ENCODE data around the gene FOLR1. TPM values are rescaled to one million over a fixed set of nuclear protein-coding genes. Genes with fewer than 3 reads are reported as not detected.
"Not testable (repeated sequence)": the region's sequence is repeated elsewhere in the genome, so short reads cannot be mapped to it uniquely, and the experiment has no call there.

FOLR1 gene
- total RNA-seq, 1 experiment from 2014 or later: not detected

GRCh38 chr11:72181553-72181958 lies 10.4 kb upstream of the FOLR1 start:
- not testable (repeated sequence) for DNase-seq (ENCODE audit: low spot score)

DNA sequence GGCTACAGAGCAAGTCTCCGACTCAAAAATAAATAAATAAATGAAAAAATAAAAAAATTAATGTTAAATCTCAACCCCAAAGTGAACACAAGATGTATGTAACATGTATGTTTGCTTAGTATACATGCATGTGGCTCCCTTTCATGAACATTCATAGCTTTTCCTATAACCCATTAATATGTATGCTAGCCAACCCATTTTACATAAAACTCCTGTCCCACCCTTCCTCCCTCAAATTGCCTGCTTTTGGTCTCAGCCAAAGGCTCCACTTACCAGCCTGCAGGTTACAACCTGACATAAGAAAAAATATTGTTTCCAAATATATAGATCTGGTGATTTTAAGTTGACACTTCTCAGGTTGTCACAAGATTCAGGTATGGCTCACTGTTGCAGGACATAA lies 3.7 kb upstream of the FOLR1 start:
- DNase-seq (ENCODE audit: low spot score): no peak

- DNase-seq (ENCODE audit: low spot score): no peak
Observed at GRCh38 chr11:72189455-72190250, 2.3 kb upstream of the FOLR1 start.

DNA sequence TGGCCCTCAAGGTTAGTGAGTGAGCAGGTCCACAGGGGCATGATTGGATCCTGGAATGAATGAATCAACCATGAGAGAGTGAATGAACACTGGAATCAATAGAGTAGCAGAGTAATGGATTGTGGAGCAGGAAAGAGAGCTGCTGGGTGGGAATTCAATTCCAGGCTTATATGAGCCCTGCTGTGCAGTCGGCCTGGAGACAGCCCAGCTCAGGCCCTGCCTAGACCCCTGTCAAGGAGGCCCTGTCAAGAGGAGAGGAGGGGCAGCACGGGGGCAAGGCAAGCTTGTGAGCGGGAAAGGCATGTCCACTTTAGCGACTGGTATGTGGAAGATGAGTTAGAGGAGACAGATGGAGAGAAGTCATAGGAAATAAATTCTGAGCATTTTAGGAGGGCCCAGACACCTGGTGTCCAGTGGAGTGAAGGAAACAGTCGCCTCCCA lies 1.3 kb upstream of the FOLR1 start:
- no peak for DNase-seq (ENCODE audit: low spot score)

DNA sequence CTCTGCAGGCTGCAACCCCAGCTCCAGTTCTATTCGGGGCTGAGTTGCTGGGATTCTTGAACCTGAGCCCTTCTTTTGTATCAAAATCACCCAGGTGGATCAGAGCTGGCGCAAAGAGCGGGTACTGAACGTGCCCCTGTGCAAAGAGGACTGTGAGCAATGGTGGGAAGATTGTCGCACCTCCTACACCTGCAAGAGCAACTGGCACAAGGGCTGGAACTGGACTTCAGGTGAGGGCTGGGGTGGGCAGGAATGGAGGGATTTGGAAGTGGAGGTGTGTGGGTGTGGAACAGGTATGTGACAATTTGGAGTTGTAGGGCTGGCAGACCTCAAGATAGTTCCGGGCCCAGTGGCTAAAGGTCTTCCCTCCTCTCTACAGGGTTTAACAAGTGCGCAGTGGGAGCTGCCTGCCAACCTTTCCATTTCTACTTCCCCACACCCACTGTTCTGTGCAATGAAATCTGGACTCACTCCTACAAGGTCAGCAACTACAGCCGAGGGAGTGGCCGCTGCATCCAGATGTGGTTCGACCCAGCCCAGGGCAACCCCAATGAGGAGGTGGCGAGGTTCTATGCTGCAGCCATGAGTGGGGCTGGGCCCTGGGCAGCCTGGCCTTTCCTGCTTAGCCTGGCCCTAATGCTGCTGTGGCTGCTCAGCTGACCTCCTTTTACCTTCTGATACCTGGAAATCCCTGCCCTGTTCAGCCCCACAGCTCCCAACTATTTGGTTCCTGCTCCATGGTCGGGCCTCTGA lies 3.8 kb downstream of the FOLR1 start:
- no peak for DNase-seq (ENCODE audit: low spot score)

GRCh38 chr11:72201445-72201844 lies 9.5 kb downstream of the FOLR1 start:
- DNase-seq (ENCODE audit: low spot score): not testable (repeated sequence)

GRCh38 chr11:72202571-72202970 lies 10.6 kb downstream of the FOLR1 start:
- DNase-seq (ENCODE audit: low spot score): no peak

GRCh38 chr11:72203163-72203562 lies 11.2 kb downstream of the FOLR1 start:
- DNase-seq (ENCODE audit: low spot score): no peak

DNA sequence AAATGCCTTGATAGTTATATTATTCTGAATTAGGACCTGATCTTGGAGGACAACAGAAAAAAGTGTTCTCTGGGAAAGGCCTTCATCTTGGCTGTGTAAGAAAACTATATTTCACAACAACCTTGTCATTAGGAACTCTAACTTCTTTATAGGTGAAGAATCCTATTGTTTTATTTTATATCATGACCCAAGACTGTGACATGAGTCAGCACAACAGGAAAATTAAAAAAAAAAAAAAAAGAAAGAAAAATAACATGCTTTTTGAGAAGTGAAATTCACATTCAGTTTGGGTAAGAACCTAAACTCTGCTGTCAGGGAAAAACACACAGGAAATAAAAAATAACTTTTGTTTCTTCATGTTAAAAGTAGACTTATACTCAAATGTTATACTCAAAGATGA lies 12.9 kb downstream of the FOLR1 start:
- DNase-seq (ENCODE audit: low spot score): no peak

DNA sequence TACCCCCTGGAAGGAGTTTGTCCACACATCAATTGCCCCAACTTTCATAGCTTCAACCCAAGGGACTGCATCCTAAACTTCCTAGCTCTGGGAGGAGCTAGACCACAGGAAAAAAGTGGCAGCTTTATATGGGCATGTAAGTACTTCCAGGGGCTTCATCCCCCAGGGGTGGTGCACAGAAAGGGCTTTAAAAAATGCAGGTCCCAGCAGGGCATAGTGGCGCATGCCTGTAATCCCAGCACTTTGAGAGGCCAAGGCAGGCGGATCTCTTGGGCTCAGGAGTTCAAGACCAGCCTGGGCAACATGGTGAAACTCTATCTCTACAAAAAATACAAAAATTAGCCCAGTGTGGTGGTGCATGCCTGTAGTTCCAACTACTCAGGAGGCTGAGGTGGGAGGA lies 14.9 kb downstream of the FOLR1 start:
- not testable (repeated sequence) for DNase-seq (ENCODE audit: low spot score)

GRCh38 chr11:72208281-72208680 lies 16.3 kb downstream of the FOLR1 start:
- DNase-seq (ENCODE audit: low spot score): no peak

DNA sequence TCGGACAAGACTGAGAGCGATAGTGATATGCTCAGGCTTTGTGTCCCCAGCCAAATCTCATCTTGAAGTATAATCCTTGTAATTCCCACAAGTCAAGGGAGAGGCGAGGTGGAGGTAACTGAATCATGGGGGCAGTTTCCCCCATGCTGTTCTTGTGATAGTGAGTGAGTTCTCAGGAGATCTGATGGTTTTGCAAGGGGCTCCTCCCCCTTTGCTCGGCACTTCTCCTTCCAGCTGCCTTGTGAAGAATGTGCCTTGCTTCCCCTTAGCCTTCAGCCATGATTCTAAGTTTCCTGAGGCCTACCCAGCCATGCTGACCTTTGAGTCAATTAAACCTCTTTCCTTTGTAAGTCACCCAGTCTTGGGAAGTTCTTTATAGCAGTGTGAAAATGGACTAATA lies 17.2 kb downstream of the FOLR1 start:
- no peak for DNase-seq (ENCODE audit: low spot score)

DNA sequence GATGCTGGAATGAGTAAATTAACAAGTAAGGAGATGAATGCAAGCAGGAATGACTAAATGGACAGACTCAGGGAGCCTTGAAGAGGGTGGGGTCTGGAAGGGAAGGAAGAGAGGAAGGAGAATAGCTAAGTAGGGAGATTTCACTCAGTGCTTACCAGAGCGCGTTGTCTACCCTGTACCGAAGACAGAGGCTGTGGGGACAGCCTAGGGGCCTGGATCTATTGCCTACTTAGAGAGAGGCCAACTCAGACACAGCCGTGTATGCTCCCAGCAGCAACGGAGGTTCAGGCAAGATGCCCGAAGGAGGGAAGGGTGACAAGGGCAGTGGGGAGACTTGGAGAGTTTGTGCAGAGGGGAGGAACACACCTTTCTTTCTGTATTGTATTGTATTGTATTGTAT lies 24.7 kb downstream of the FOLR1 start, which contains the start of gene FOLR2:
Gene FOLR2 (plus strand): TSS at position 157 of the 400 bp plus-strand sequence. CDS start 1,791 bp downstream, outside the sequence.
- DNase-seq (ENCODE audit: low spot score): no peak

DNA sequence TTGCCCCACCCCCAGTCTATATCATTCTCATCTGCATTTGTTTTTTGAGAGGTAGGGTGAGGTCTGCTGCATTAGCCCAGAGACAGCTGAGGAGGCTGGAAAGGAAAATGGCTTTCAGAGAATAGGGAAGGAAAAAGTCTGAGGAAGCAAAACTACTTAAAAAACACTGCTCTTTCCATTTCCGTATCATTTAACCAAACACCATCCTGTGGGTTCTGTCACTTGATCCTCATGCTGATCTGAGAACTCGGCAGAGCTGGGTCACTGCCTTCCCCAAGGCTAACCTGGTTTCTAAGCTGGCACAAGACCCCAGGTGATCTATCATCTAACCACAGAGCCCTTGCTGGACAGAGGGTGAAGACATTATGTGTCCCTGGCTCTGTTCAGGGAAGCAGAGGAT lies 25.9 kb downstream of the FOLR1 start:
- DNase-seq (ENCODE audit: low spot score): no peak

DNA sequence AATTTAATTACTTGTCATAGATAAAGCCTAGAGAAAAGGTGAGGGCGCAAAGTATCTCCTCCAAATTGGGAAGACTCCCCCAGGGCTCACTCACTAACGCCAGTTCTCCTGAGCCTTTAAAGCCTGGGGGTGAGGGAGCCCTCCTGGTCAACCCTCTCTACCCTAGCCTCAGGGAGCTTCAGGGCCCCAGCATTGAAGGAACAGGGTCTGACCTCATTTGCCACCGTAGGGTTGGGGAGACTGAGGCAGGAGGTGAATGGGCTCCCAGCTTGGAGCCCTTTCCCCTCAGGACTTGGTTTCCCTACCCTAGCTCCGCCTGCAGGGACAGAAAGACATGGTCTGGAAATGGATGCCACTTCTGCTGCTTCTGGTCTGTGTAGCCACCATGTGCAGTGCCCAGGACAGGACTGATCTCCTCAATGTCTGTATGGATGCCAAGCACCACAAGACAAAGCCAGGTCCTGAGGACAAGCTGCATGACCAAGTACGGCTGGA lies 26.4 kb downstream of the FOLR1 start:
- DNase-seq (ENCODE audit: low spot score): no peak

- DNase-seq (ENCODE audit: low spot score): no peak
Observed at GRCh38 chr11:72220696-72221363, 28.9 kb downstream of the FOLR1 start.

DNA sequence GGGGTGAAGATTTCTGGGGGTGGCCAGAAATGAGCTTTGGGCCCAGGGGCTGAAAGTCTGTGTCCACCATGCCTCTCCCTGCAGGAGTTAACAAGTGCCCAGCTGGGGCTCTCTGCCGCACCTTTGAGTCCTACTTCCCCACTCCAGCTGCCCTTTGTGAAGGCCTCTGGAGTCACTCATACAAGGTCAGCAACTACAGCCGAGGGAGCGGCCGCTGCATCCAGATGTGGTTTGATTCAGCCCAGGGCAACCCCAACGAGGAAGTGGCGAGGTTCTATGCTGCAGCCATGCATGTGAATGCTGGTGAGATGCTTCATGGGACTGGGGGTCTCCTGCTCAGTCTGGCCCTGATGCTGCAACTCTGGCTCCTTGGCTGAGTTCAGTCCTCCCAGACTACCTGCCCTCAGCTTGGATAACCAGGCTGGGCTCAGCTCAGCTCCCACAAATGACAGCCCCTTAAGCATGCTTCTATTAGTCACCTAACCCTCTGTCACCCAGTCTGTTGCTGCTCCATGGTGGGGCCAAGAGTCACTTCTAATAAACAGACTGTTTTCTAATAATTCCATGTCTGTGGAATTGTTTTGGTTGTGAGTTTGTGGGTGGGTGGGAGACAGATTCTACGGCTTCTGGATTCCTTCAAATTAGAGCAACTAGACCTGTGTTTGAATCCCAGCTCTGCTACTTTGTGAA lies 29.6 kb downstream of the FOLR1 start:
- DNase-seq (ENCODE audit: low spot score): no peak

GRCh38 chr11:72222106-72222891 lies 30.4 kb downstream of the FOLR1 start:
- no peak for DNase-seq (ENCODE audit: low spot score)

GRCh38 chr11:72222907-72223614 lies 31.1 kb downstream of the FOLR1 start:
- peak; percentile 85 for DNase-seq (ENCODE audit: low spot score)

All from A172 (cell line).